ENCODE measurements around the gene VSIR.

VSIR gene

DNA sequence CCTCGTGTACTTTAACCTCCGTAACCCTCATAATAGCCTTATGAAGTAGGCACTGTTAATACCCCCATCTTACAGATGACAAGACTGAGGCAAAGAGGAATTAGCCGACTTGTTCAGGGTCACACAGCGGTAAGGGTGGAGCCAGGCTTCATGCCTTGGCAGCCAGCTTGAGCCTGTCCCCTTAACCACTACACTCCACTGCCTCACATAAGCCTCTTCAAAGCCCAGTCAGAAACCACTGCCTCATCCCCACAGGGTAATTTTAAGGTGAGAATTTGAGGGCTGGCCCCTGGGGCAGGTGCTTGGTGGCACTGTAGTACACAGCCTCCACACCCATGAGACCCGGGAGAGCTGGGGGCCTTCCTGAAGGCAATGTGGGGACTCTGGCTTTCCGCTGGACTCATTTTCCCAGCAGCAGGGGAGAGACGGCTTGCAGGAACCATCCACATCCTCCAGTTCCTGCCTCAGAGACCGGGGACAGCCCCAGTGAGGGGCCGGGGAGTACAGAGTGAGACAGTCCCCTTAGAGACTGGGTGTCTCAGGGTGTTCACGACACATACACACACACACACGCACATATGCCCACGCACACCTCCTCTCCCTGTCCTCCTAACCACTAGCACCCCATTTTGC, 46.1 kb downstream of the VSIR start:
- DNase-seq, result no peak

DNA sequence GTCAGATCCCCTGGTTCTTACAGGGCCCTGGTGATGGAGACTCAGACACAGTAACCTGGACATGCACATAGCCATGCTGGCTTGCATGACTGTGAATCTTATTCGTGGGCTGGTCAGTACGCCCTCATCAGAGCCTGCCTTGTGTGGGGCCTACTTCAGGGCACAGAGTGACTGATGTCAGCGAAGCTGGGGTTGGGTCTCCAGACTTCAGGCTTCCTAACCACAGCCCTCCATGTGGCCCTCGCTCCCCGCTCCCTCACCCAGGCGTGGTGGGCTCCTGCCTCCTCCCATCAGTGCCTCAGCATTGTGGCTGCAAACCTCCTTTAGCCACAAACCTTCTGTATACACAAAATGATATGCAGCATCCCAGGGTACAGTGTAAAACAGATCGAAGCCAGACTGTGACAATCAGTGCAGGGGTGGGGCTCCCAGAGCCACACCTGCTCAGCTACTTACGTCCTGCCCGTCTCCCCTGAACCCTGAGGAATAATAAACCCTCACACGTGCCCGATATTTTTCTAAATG, 46.7 kb downstream of the VSIR start:
- DNase-seq, result no peak

DNA sequence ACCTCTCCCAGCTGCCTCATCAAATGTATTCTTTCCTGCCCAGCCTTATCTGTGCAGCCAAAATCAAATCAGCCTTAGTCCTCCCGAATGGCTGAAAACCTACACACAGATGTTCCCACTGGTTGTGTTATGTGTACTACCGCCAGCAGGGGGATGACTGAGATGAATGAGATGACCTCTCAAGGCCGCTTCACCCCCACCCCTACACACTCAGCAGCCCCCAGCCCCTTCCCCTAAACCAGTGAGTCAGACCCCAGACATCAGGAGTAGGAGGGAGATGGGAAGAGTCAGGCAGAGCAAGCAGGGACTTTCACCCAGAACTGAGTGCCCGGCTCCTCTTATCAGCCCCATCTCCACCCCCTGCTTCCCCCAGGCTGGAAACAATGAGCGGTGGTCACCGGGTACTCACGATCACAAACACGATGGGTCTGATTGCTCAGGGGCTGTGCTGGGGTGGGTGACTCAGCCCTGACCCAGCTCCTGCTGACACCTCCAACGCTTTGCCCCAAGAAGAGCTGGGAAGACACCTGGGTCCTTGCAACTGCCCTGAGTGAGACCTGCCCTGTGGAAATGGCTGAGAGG, 47.2 kb downstream of the VSIR start:
- DNase-seq, result no peak

DNA sequence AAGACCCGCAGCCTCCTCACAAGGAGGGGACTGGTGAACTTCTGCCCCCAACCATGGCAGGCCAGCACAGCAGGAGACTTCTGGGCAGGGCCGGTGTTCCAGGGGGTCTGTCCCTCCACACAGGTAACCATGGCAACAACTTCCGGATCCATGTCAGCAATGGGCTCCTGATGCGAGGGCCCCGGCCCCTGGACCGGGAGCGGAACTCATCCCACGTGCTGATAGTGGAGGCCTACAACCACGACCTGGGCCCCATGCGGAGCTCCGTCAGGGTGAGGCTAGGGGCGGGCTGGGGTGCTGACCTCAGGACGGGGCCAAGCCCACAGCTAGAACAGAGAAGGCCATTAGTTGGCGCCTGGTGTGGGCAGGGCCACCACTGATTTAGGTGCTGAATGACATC, 48.1 kb downstream of the VSIR start:
- DNase-seq, result no peak

DNA sequence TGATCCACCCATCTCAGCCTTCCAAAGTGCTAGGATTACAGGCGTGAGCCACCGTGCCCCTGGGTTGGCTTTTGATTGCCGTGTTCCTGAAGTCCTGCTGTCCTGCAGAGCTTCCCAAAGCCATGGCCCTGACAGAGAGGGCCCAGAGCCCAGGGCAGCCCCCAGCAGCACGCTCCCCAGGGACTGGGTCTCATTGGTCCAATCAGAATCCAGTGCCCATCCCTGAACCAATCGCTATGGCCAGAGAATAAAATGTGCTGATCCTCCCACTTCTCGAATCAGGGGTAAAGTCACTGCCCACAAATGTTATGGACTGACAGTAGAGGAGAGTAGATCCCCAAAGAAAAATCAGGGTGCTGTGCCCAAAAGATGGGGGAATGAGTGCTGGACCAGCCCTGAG, 48.8 kb downstream of the VSIR start:
- DNase-seq, result no peak

DNA sequence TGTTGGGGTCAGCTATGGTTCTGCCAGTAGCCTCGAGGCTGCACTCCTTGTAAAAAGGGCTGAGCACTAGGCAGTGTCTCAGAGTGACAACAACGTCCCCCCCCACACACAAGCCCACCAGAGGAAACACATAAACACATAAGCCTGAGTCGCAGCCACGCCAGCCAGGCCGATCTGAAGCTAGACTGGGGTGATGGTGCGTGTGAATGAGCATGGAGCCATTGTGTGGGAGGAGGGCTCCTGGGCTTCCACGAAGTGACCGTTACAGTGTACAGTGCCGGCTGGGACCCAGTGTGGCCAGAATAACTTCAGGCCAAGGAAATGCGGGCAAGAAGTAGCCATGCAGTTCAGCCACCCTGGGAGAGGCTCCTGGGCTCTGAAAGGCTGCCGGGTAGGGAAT, 50.0 kb downstream of the VSIR start:
- DNase-seq, result no peak

DNA sequence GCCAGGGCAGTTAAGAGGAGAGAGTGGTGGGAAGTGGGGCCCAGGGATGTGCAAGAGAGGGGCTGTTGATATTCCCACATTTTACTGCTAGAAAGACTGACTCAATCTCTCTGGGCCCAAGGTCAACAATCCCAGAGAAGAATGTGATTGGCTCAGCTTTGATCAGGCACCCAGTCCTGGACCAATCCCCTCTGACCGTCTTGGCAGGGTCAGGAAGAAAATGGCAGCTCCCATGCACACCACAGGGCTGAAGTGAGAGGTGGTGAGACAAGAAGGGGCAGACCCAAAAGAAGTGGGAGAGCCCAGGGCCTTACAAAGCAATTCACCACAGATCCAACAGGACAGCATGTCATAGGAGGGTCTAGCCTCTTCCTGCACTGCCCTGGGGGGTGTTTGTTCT, 50.5 kb downstream of the VSIR start:
- no peak for DNase-seq

DNA sequence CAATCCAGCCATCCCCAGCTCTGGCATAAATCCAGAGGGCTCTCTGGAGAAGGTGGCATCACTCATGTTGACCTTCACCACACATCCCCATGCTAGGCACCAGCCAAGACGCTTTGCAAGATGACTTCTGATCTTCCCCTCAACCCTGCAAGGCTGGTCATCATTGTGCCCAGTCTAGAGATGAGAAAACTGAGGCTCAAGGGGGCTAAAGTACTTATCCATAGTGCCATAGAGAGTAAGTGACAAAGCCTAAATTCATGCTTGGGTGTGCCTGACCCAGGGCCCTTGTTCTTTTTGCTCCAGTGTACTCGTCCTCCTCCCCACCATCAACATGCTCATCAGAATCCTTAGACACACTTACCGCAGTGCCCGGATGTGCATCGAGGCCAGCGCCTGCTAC, 52.0 kb downstream of the VSIR start:
- no peak for DNase-seq

DNA sequence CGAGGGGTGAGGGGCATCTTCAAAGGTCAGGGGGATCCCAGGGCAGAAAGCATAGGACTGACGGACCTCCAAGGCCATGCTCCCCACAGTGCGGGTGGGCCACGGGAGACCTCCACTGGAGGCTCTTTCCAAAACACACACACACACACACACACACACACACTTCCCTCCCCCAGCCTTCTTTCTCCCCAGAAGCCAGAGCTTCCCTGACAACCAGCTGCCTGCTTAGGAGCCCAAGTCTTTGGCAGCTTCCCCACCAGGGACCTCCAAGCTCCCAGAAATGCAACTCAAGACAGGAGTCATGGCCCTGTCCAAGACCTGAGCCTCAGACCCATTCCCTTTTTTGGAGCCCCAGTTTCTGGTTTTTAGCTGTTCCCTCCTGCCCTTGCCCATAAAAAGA, 53.0 kb downstream of the VSIR start:
- no peak for DNase-seq

DNA sequence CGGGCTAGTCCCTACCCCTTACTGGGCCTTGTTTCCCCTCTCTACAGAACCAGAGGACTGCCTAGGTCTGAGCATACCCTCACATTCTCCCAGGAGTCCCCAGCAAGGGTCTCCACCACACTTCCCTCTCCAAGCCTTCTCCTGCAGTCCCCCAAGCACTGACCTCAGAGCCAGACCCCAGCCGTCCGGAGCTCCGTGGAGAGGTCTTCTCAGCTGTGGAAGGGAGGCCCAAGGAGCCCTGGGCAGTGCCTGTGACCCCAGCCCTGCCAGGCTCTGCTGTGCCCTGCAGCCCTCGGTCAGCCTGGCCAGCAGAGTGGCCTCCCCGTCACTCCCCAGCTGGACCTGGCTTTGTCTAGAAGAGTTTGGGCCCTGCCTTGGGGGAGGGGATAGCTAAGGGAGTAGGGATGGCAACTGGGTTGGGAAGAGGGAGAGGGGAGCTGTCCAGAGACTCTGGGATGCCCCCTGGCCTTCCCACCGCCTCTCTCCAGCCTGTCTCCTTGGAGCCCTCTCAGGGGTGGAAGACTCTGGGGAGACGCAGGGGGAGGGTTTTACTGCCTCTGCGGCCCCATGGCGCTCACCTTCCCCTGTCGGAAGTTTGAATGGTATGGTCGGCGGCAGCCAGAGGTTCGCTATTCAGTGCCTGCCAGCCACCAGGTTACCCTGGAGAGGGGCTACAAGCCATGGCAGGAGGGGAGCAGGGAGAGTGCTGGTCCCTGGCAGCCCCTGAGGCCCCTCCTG, 53.7 kb downstream of the VSIR start, which contains the start of gene C10orf105:
Gene C10orf105, minus strand, starts transcription at position 315 of the 738 bp plus-strand sequence. CDS start 3,441 bp downstream, outside the sequence.
- DNase-seq, result no peak

DNA sequence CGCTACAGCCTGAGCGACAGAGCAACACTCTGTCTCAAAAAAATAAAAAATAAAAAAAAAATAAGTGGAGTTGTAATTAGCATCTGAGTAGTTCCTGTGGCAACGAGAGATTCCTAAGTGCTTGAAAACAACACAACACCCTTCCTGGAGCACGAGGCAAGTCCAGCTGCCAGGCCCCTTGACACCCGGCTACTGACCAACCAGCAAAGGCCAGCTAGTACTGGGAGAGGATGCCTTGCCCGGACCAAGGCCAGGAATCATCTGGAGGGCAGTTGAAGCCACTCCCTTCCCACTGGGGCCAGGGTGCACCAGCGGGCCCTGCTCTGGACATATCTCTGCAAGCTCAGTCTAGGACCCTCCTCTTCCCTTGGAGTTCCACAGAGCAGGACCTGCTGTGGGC, 54.3 kb downstream of the VSIR start:
- DNase-seq, result no peak

DNA sequence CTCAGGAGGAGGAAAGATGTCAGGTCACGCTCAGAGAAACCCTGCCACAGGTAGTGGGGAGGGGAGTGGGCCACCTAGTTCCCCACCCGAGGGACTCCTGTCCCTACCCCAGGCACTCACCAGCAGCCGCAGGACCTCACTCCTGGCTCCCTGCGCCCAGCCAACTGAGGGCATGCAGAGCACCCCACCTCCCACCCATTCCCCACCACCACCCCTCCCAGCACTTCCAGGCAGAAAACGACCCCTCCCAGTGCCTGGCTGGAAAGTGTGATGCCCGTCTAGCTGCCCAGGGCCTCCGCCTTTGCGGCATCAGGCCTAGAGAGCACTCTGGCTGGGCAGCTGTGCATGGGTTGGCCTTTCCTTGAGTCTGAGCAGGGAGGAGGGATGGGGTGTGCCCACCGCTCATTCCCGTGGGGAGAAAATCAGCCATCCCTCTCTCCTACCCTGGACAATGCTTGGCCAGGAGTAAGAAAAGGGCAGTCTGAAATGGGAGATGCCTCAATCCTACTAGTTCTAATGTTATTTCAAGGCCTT, 55.1 kb downstream of the VSIR start:
- DNase-seq, result no peak

DNA sequence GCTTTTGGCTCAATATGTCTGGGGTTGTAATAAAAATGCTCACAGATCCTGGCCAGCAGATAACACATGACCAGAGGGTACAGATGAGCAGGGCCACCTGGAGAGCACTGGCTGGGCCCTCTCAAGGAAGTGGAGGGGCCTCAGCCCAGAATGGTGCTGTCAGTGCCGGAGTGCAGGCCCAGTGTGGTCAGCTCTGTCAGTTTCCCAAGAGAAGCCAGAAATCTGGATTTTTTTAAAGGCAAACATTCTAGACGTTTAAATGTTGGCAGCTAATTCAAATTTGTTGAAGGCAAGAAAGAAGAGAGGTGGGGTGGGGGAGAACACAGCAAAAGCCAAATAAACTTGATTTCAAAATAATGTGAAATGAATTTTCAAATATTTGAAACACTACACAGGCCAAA, 55.8 kb downstream of the VSIR start:
- no peak for DNase-seq

DNA sequence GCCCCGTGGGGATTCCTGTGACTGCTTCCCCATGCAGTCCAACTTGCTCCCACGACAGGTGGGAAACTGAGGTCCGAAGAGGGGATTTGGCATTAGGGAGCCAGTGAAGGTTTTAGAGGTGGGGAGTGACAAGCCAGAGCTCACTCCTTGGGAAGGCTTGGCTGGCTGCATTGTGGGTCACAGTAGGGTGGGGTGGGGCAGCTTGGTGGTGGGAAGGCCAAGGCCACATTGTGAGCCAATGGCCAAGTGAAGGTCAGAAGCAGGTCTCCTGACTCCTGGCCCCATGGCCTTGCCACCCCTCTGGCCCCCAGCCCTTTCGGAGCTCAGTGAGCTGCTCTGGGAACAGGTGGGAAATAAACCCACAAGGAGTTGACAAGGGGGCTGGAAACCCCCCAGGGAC, 56.3 kb downstream of the VSIR start:
- no peak for DNase-seq

DNA sequence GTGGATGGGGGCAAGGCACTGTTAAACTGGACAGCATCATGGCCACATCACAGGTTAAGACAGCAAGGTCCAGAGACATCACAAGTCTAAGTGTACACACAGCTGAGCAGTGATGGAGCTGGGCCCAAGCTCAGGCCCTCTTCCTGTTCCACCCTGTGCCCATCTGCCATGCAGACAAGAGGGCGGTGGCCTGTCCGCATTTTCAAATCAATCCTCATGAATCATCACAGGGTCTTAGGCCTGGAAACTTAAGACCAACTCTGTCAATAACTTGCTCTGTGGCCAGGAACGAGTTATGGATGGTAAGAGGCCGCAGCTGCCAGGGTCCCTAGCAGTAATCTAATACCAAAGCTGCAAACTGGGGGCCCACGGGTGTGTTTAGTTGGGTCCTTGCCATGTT, 56.9 kb downstream of the VSIR start:
- DNase-seq, result no peak

DNA sequence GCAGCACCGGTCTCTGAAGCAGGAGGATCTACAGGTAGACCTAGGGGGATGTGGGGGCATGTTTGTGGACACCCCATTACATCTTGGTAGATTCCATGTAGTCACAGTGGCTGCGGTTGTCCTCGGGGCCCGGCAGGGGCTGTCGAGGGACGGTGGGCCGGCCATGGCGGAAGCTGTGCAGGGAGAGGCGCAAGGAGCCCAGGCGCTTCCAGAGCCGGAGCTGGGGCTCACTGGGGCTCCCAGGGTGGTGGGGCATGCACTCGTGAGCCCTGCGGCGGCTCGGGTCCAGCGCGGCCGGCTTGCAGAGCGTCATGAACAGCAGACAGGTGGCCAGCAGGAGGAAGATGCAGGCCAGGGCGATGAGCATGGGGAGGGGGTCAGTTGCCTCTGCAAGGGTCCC, 57.5 kb downstream of the VSIR start:
- no peak for DNase-seq

DNA sequence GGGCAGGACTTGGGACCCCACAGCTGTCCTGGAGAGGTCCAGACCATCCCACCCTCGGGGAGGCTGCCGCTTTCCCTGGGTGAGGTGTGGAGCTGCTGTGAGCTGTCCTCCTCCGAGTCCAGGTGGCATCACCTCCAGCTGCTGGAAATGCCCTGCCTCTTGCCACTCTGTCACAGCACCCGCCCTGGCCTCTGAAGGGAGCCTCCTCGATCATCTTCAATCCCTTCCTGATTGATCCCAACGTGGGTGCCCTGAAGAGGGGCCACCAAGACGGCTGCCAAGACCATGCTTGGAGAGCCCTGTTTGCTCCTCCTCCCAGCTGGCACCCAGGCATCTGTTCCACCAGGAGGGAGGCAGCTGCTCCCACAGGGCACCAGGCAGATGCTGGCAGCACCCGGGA, 58.3 kb downstream of the VSIR start:
- no peak for DNase-seq

DNA sequence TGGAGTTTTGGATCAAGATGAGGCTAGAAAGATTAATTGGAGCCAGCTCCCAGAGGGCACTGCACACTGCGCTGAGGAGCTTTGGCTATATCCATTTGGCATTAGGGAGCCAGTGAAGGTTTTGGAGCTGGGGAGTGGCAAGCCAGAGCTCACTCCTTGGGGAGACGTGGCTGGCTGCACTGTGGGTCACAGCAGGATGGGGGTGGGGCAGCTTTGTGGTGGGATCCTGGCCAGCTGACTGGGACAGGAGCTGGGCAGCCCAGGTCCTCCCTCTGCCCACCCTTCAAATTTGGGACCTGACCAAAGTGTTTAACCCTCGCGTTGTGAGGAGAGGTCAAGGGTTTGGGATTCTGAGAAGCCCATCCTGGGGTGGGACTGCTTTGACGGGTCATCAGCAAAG, 58.7 kb downstream of the VSIR start:
- DNase-seq, result no peak

DNA sequence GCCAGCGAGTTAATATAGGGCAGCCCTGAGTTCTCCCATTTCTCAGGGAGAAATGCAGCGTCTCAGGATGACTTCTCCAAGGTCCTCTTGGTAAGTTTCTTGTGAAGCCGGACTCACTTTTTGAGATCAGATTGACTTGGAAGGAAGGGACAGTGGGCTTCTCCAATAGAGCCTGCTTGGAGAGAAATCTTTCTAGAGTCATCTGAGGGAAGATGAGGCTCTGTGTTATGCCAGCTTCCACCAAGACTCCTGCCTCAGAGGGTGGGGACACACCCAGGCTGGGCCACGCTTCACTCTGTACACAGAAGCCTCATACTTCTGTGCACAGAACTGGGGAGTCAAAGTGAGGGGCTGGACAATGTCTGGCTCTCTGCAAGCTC, 59.3 kb downstream of the VSIR start:
- no peak for DNase-seq

DNA sequence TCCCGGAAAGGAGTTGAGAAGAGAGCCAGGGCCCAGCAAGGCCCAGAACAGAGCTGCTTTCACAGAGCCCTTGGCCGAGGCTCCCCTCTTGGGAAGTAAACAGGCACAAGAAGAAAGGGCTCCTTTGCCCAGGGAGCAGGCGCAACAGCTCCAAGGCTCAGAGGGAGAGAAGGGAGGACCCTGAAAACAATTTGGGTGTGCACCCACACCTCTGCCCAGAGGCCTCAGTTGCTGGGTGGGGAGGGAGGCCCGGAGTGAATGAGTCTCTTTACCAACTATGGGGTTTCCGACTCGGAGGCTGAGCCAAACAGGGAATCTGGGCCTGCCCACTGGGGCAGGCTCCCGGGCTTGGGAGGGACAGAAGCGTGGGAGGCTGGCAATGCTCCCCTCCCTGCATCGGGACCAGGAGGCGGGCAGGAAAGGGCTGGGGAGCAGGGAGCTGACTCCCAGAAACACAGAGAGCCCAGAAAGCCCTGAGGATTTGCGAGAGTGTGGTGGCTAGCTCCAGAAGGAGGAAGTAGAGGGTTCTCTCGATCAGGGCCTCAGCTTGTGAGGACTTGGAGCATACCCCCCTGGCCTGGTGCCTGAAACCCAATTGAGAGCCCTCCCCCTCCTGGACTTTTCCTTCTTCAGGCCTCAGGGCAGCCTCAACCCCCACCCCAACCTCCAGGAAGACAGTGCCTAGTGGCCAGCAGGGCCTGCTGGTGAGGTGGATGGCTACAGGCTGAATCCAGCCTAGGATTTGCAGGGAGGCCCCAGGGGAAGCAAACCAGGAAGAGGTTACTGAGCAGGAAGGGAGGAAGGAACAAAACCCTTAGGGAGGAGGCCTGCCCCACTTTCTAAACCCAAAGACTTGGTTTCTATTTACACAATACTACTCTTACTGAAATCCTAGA, 59.9 kb downstream of the VSIR start:
- DNase-seq, result no peak

DNA sequence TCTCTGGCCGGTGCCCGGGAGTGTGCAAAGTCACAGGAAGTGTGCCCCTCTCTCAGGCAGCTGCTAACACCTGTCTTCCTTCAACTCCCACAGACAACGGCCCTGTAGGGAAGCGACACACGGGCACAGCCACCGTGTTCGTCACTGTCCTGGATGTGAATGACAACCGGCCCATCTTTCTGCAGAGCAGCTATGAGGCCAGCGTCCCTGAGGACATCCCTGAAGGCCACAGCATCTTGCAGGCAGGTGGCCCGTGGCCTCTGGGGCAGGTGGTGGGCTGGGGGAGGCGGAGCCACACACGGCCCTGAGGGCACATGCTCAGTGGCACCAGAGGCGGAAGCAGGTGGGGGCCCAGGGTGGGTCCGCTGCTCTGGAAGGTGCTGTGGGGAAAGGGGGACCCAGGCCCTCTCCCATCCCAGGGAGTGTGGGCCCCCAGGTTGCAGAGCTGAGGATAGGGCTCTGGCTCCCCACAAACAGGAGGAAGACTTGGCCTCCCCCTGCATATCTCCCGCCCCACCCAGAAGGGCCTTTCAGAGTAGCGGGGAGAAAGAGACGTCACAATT, 60.7 kb downstream of the VSIR start:
- DNase-seq, result no peak

DNA sequence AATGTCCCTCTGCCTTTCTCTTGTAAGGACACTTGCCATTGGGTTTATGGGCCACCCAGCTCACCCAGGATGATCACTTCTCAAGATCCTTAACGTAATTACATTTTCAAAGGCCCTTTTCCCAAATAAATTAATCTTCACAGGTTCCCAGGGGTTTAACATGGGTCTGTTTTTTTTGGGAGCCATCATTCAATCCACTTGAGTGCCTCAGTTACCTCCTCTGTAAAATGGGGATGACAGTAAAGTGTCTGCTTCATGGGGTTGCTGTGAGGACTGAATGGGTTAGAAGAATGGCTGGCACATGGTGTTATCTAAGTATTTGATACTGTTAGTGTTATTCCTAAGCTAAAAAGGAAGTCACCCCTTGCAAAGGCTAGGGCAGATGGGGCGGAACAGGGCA, 61.1 kb downstream of the VSIR start:
- DNase-seq, result no peak
